NCI-H2171 treated with DMSO at 0.1 percent for 48 hours (cell line): ENCODE measurements around the gene ZNF316.

Experiments used
- DNase-seq: peaks from one replicate; lab custom pipeline; 2025; lab: John Stamatoyannopoulos, UW

ZNF316 gene

DNA sequence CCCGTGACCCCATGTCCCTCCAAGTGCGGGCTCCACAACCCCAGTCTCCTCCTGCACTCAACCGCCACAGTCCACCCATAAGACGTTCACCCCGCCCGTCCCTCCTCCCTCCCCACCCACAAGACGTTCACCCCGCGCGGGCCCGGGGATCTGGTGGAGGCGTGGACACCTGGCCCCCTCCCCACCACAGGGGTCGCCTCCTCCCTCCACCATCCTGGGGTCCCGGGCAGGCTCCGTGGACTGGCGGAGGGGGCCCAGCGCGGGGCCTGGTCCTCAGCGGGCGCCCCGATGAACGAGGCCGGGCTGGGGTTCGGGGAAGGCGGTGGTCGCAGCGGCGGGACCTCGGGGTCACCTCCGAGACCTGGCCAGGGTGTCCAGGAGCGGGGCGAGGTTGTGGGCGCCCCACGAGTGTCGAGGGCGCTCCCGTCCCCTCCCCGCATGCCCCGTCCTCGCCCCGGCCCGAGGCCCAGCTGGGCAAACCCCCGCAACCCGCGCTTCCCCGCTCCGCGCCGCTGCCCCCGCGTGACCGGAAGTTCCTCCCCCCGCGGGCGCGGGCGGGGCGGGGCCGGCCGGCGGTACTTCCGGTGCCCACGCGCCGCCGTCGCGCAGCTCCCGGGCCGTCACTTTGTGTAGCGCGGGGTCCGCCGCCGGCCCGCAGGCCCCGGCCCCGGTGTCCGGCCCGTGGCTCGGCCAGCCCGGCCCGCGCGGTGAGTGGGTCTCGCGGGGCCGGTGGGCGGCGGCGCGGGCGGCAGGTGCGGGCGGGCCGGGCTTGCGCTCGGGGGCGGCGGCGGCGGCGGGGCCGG is at the start of gene ZNF316:
ZNF316 (plus strand) TSS at position 578 of the 803 bp plus-strand sequence. CDS start 5,092 bp downstream, outside the sequence.
- DNase-seq: peak; percentile 9

DNA sequence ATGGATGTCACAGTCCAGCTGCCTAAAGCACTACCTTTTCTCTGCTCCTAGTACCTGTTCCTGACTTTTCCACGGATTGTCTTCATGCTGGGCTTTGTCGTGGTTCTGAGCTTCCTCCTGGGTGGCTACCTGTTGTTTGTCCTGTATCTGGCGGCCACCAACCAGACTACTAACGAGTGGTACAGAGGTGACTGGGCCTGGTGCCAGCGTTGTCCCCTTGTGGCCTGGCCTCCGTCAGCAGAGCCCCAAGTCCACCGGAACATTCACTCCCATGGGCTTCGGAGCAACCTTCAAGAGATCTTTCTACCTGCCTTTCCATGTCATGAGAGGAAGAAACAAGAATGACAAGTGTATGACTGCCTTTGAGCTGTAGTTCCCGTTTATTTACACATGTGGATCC is 48.6 kb upstream of the ZNF316 start:
- DNase-seq: no peak

DNA sequence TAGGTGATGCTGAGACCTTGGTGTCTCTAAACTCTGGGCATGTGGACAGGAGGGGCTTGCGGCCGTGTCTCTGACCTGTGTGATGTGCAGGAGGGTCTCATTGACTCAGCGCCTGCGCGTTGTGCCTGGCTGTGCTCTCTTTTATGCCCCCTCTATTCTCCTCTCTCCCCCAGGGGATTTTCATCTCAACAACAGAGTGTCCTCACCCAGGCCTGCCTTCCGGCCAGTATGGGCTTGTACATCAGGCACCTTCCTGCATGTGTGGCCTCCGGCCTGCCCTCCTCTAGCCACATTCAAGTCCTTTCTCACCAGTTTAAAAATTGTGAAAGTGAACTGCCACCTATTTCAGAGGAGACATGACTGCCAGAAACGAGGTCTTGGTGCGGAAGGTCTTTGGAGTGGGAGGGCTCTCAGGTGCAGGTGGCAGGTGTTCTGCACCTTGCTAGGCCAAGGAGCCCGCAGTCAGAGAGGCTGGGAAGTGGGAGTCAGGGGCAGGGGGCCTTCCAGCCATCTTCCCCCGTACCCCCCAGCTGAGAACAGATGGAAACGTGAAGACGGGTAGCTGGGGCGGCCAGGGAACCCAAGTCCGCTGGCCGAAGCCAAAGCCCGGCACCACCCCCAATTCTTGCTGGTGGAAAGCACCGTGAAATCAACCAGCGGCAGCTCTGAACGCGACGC is 47.8 kb upstream of the ZNF316 start:
- no peak for DNase-seq

DNA sequence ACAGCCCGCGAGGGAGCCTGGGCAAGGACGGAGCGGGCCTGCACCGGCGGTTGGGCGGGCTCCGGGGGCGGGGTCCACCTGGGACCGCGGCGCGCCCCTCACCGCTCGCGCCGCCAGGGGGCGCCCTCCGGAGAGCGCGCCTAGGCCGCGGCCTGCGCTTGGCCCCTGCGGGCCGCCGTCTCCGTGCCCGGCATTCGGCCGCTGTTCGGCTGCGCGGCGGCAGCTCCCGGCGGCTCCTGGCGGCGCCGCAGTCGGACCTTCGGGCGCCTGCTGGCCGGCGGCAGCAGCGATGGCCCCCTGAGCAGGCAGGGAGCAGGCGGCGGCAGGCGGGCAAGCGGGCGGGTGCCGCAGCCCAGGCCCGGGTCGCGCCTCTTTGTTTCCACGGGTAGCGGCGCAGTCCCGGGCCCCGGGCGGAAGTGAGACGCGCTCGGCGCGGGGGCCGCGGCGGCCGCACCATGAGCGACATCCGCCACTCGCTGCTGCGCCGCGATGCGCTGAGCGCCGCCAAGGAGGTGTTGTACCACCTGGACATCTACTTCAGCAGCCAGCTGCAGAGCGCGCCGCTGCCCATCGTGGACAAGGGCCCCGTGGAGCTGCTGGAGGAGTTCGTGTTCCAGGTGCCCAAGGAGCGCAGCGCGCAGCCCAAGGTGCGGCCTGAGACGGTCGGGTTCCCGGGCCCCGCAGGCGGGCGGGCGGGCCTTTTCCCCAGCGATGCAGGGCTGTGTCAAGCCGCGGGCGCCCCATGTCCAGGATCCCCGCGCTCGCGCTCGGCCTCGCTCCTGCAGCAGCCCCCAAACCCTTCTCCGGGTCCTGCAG is 47.1 kb upstream of the ZNF316 start, which contains the start of gene INTS15:
INTS15 (plus strand) TSS at position 193 of the 816 bp plus-strand sequence; CDS start at position 456, 263 bp downstream.
- peak; percentile 79 for DNase-seq

DNA sequence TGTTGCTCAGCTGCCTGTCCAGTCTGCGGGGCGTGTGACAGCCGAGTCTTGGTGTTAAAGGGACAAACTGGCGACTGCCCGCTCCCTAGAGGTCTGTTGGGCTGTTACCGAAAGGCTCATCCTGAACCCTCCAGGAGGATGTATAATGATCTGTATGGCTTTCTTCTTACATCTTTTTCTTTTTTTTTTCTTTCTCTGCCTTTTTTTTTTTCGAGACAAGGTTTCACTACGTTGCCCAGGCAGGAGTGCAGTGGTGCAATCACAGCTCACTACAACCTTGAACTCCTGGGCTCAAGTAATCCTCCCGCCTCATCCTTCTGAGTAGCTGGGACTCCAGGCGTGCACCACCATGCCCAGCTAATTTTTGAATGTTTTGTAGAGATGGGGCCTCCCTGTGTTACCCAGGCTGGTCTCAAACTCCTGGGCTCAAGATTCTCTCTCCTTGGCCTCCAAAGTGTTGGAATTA is 46.4 kb upstream of the ZNF316 start:
- peak; percentile 54 for DNase-seq

DNA sequence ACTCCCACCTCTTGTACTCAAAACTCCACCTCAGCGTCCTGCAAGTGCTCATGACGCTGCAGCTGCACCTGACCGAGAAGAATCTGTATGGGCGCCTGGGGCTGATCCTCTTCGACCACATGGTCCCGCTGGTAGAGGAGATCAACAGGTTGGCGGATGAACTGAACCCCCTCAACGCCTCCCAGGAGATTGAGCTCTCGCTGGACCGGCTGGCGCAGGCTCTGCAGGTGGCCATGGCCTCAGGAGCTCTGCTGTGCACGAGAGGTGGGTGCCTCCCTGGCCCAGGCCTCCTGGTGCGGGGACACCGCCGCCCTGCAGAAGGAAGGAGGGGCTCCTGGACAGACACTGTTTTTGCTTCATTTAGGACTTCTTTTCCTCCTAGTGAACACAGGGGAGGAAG is 37.0 kb upstream of the ZNF316 start:
- no peak for DNase-seq

DNA sequence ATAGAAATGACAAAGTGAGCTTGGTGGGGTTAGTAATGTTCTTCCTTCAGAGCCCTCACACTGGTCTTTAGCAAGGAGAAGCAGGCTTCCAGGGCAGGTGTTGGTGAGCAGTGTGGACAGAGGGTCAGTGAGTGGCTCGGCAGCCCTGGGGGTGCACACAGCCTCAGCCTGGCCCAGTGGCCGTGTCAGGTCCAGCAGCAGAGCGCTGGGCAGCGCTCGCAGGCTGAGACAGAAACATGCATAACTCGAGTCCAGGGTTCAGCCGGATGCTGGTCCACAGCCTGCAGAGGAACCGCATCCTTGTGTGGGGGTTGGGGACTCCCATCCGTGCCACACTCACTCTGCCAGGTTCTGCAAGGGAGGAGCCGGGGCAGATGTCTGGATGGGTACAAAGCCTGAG is 32.7 kb upstream of the ZNF316 start:
- DNase-seq: no peak

DNA sequence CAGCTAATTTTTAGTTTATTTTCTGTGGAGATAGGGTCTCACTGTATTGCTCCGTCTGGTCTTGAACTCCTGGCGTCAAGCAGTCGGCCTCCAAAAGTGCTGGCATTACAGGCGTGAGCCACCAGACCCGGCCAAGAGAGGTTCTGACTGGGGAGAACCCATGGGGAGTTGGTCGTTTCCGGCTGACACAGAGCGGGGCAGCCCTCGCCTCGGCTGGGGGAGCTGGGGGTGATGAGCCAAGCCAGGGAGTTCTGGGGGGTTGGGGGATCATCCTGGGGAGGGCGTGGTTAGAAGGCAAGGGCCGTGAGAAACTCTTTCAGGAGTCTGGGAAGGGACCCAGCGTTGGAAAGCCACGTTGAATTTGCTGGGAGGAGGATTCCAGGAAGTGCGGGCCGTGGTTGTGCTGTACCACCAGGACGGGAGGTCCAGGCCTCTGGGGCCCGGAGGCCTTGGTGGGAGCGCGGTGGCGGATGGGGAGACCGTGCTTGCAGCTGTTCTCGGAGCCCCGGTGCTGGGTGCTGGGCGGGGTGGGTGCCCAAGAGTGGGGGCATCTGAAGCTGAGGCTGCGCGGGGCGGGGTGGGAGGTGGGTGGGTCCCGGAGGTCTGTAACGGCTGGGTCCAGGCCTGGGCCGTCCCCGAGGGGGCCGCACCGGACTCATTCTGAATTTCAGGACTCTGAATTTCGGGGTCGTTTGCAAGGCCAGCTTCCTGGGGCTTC is 30.1 kb upstream of the ZNF316 start:
- no peak for DNase-seq

DNA sequence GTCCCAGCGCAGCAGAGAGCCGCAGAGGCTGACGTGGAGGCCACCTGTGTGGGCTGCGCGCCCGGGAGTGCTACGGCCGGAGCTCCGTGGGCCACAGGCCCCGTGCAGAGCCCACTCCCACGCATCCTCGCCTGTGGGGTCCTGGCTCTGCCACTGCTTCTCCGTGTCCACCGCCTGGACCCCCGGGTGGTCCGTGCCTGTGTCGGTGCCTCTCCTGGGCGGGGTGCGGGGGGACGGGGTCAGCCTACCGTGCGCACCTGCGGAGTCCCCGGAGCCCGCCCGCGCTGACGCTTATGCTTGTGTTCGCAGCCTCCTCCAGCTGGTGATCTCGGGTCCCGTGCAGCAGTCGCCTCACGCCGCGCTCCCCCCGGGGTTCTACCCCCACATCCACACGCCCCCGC is 29.5 kb upstream of the ZNF316 start:
- DNase-seq: no peak

DNA sequence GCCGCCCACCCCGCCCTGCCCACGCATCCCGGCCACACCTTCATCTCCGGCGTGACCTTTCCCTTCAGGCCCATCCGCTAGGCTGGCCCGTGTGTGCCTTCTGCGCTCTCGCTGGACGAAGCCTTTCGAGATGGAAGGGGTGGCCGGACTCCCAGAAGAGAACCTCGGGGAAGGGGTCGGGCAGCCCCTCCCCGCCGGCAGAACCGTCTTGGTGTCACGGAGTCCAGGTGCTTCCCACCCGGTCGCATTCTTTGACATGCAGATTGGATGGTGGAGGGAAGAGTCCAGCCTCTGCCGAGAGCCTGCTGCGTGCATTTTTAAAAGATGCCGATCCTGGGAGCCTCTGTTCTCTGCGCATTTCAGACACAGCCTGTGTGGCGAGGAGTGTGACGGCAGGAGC is 29.0 kb upstream of the ZNF316 start:
- DNase-seq: no peak

DNA sequence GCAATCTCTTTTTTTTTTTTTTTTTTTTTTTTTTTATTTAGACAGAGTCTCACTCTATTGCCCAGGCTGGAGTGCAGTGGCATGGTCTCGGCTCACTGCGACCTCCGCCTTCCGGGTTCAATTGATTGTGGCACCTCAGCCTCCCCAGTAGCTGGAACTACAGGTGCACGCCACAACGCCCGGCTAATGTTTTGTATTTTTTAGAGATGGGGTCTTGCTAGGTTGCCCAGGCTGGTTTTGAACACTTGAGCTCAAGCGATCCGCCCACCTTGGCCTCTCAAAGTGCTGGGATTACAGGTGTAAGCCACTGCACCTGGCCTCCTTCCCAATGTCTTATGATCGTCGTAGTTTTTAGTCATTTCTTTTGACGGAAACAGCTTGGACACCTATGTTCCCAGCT is 28.3 kb upstream of the ZNF316 start:
- no peak for DNase-seq

DNA sequence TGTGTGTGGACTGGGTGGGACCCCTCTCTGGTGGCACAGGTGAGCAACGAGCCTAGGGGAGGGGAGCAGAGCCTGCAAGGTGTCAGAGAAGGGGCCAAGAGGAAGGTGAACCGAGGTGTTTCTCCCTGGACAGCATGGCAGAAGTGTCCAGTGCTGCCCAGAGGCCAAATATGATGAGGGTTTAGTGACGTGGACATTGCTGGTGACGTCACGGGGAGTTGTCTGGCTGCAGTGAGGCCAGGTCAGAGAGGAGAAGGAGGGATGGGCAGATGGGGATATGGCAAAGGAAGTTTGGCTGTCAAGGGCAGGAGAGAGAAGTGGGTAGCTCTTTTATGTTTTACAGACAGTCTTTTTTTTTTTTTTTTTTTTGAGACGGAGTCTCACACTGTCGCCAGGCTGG is 24.3 kb upstream of the ZNF316 start:
- no peak for DNase-seq

DNA sequence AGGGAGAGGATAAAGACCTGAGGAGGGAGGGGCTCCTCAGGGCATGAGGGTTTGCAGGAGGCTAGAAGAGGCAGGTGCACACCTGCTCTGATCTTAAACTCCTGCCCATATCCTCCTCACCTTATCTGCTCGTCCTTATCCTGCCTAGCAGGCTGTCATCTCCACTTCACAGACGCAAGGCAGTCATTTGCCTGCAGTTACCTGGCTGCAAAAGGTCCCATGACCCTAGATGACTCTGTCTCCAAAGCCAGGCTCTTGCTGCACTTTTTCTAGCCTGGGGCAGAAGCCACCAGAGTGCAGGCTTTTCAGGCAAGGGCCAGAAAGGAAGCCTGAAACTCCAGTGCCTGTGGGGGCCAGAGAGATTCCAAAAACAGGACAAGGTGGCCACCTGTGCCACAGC is 23.4 kb upstream of the ZNF316 start:
- no peak for DNase-seq

DNA sequence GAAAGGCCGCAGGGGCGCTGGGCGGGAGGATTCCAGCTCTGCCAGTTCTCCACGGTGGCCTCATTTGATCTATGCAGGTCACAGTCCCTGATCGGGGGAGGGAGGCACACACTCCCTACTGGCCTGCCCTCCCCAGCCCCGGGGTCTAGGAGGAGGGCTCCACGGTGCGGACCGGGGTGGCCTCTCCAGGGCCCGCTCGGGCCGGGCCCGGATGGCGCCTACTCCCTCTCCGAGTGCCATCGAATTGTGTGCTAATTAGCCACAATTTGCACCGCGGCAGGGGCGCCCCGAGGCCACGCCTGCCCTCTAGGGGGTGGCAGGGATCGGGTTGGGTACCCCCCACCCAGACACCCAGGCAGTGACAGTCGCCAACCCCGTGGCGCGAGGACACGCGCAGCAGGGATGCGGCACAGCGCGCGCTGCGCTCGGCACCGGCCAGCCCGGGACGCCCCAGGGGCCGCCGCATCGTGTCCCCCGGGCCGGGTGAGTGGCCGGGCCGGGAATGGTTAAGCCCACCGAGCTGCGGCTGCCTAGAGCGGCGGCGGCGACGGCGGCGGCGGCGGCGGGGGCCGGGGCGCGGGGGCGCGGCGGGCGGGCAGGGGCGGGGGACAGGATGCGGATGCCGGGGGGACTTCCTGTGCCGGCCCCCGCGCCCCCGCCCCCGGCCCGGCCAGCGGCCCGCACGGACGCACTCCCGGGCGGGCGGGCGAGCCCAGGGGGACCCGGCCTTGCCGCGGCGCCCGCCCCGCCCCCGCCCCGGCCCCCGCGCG is 22.0 kb upstream of the ZNF316 start, which contains the start of gene ZNF853:
ZNF853 (plus strand) TSS at position 658 of the 770 bp plus-strand sequence. CDS start 565 bp downstream, outside the sequence.
- peak; percentile 4 for DNase-seq

DNA sequence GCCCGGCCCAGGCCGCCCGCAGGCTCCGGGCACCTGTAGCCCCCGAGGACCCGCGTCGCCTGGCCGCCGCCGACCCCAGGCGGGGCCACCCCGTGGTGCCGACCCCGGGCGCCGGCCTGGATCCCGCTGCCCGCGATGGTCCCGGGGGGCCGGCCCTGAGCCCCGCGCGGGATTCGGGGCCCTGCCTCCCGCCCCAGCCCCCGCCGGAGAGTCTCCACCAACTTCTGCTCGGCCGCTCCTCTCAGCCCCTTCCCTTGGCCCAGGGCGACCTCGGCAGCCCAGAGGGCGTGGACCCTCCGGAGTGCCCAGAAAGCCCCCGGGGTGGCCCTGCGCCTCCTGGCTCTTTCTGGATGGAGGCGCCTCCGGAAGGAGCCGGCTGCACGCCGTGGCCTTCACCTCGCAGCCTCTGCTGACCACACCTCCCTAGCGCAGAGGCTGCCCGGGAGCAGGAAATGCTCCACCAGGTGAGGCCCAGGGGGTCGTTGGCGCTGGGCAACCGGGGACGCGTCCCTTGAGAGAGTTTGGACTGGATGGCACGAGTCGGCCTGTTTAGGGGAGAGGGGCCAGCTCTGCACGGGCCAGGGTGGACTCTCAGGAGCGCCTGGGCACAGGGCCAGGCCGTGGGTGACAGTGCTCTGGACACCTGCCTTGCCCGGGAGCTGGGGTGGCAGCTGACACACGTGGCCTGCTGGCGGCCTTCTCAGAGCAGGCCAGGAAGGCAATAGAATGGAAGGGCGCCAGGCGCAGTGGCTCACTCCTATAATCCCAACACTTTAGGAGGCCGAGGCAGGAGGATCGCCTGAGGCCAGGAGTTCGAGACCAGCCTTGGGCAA is 21.2 kb upstream of the ZNF316 start:
- no peak for DNase-seq

DNA sequence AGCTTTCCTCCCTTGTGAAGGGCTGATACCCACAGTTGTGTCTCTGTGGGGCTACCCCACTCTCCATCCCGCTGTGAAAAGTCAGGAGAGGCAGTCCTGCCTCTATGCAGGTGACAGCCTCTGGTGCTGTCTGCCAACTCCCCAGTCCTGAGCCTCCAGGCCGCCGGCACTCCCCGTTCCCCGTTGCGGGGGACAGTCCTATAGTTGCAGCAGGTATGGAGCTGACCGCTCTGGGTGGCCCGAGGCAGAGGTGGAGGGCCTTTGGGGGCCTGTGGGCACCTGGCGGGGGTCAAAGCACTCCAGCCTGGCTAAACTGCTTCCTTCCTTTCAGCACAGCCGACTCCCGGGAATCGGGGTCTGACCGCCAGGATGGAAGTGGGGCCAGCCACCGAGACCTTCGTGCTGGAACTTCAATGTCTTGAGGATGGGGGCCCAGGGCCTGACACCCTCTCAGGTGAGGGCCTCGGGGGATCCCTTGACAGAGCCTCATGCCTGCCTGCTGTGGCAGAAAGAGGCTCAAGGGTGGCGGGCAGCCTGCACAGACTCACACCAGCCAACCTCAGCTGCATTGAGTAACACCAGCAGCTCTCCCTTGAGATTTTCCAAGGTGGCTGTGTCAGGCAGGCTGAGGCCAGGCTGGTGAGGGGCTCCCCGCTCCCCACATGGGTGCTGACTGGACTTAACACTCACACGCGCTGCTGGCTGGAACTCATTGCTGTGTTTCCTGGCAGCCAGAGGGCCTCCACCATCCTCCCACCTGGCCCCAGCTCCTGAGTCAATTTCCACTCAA is 20.1 kb upstream of the ZNF316 start:
- DNase-seq: no peak

DNA sequence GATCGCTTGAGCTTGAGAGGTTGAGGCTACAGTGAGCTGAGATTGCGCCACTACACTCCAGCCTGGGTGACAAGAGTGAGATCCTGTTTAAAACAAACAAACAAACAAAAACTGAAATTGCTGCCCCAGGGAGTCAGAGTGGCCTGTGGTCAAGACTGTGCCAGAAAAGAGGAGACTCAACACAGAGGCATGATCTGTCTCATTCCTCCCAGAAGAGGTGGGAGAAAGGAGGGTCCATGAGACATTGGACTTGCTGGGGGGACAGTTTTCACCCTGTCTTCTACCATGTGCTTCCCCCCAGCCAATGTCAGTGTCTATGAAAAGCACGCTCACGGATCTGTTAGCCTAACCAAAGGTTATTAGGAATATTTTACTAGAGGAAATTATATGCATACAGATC is 18.5 kb upstream of the ZNF316 start:
- no peak for DNase-seq

DNA sequence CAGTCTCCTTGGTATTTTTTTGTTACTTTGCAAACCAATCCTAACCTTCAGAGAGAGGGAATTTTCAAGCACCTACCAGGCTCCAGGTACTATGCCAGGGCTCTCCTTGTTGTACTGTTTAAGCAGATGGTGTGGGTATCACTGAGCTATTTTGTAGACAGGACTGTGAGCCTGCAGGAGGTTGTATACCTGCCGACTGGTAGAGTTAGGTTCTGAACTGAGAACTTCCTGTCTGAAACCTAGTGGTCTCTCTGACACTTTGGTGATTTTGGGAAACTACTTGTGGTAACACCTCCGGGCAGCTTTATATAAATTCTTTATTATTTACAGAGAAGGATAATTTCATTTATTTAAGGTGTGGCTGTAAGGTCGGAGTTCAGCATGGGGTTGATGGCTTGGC is 17.2 kb upstream of the ZNF316 start:
- no peak for DNase-seq
